SU-DHL-6 (cell line): ENCODE results near the gene SLC38A6.

Source experiments
- H2AFZ ChIP-seq: fragments of 200-600 bp; sonication (generic); 2 replicates; pipeline ENCODE4 v1.6.1; 2014; ENCODE audit warnings: low read depth, mild to moderate bottlenecking, moderate library complexity, mixed read lengths, antibody characterized with exemption, low read length; ENCODE audit not compliant: severe bottlenecking
- H3F3A ChIP-seq: fragments of 200-600 bp; shearing (Covaris generic); 2 replicates; pipeline ENCODE4 v1.6.0; 2016; ENCODE audit warnings: antibody characterized with exemption, mild to moderate bottlenecking; ENCODE audit not compliant: insufficient read depth
- H3K27ac ChIP-seq: fragments of 200-600 bp; sonication (generic); 2 replicates; pipeline ENCODE4 v1.5.1; 2016; ENCODE audit warnings: low read depth, mild to moderate bottlenecking, low read length, moderate library complexity, mixed read lengths
- H3K27me3 ChIP-seq: fragments of 200-600 bp; sonication (generic), shearing (Covaris generic); 2 replicates; pipeline ENCODE4 v1.6.0; 2014; ENCODE audit warnings: mild to moderate bottlenecking, low read length
- H3K36me3 ChIP-seq: fragments of 200-600 bp; sonication (generic); 2 replicates; pipeline ENCODE4 v1.6.1; 2014; ENCODE audit warnings: mild to moderate bottlenecking, low read length, mixed read lengths
- H3K4me2 ChIP-seq: fragments of 300-600, 200-600 bp; shearing (Covaris generic), sonication (generic); 2 replicates; pipeline ENCODE4 v1.6.0; 2014; ENCODE audit warnings: low read length, low read depth, mild to moderate bottlenecking; ENCODE audit not compliant: poor library complexity, severe bottlenecking
- H3K4me3 ChIP-seq: fragments of 200-600 bp; sonication (generic); 2 replicates; pipeline ENCODE4 v1.5.1; 2014; ENCODE audit warnings: antibody characterized with exemption, low read length, mild to moderate bottlenecking, mixed read lengths; ENCODE audit not compliant: insufficient read depth, poor library complexity, severe bottlenecking
- H3K79me2 ChIP-seq: fragments of 200-600 bp; sonication (generic); 2 replicates; pipeline ENCODE4 v1.6.1; 2014; ENCODE audit warnings: mild to moderate bottlenecking, low read length, moderate library complexity; ENCODE audit not compliant: insufficient read depth
- H3K9ac ChIP-seq: fragments of 200-600 bp; sonication (generic); 2 replicates; pipeline ENCODE4 v1.7.0; 2014; ENCODE audit warnings: mild to moderate bottlenecking, low read length
- H3K9me2 ChIP-seq: fragments of 200-600 bp; sonication (generic); replicated peaks from 2 replicates; pipeline ENCODE4 v1.6.1; 2014; ENCODE audit warnings: low read length; ENCODE audit not compliant: insufficient read depth
- H3K9me3 ChIP-seq: fragments of 200-600 bp; sonication (generic); 2 replicates; pipeline ENCODE4 v1.6.1; 2014; ENCODE audit warnings: low read length, mixed read lengths; ENCODE audit not compliant: insufficient read depth
- H4K20me1 ChIP-seq: fragments of 200-600 bp; sonication (generic); 2 replicates; pipeline ENCODE4 v1.6.1; 2014; ENCODE audit warnings: low read depth, mild to moderate bottlenecking, antibody characterized with exemption, low read length, moderate library complexity, mixed read lengths
- CTCF ChIP-seq: fragments of 200-600 bp; sonication (generic); IDR thresholded peaks from one replicate; pipeline ENCODE4 v1.5.1; 2017; ENCODE audit warnings: antibody characterized with exemption, mild to moderate bottlenecking, low read length, moderate library complexity; ENCODE audit not compliant: insufficient read depth, poor library complexity, severe bottlenecking
- EZH2phosphoT487 ChIP-seq: fragments of 200-600 bp; sonication (generic), shearing (Covaris generic); conservative IDR thresholded peaks from 2 replicates; pipeline ENCODE4 v1.6.1; 2018; ENCODE audit warnings: mild to moderate bottlenecking, antibody characterized with exemption, low read length, moderate library complexity, mixed read lengths

SLC38A6 gene

GRCh38 chr14:60986500-60986899 lies 5.5 kb downstream of the SLC38A6 start:
- TF ChIP-seq CTCF (no peak), EZH2phosphoT487 (no peak)
- Histone ChIP-seq H2AFZ (no peak overlapping the region), H3K27ac (no peak overlapping the region), H3K4me3 (no peak overlapping the region), H3K9me2 (no peaks in the 10 kb centered on the region), H3F3A (no peaks in the 10 kb centered on the region), H3K9me3 (no peaks in the 10 kb centered on the region), H3K79me2 (peaks cover 5% of the 10 kb centered on the region; the same call in 1 of the 2 replicates), H3K27me3 (no peaks in the 10 kb centered on the region), H4K20me1 (no peaks in the 10 kb centered on the region), H3K9ac (no peak overlapping the region), H3K36me3 (peaks cover 4% of the 10 kb centered on the region; the same call in 1 of the 2 replicates), H3K4me2 (peak overlapping the region; percentile 9)

- Histone ChIP-seq H4K20me1 (no peaks in the 10 kb centered on the region), H3K27ac (no peak overlapping the region), H3K27me3 (no peaks in the 10 kb centered on the region), H3K9me2 (no peaks in the 10 kb centered on the region), H3K36me3 (peaks cover 4% of the 10 kb centered on the region; the same call in 1 of the 2 replicates), H2AFZ (no peak overlapping the region), H3K9ac (no peak overlapping the region), H3K4me3 (no peak overlapping the region), H3F3A (no peaks in the 10 kb centered on the region), H3K79me2 (no peaks in the 10 kb centered on the region), H3K9me3 (no peaks in the 10 kb centered on the region), H3K4me2 (no peak overlapping the region)
- TF ChIP-seq CTCF (no peak), EZH2phosphoT487 (no peak)
Observed at GRCh38 chr14:60989599-60989998, 8.6 kb downstream of the SLC38A6 start.

DNA sequence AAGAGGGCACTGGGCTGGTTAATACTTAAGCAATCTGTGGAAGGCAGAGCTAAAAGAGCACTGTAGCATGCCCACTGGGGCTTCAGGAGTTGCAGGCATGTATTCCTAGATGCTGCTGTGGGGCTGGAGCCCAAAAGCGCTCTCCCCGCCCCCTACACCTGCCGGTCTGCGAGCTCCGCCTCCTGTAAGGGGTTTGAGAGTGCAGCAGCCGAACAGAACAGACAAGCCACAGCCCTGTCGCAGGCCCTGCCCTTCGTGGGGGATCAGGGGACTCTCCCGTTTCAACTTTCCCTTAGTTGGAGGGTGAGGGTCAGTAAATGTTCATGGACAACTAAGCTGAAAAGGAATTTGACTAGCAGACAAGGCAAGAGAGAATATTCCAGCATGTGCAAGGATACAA lies 17.6 kb downstream of the SLC38A6 start:
- Histone ChIP-seq H3K9me2 (no peaks in the 10 kb centered on the region), H3K9ac (no peak overlapping the region), H3K36me3 (no peaks in the 10 kb centered on the region), H2AFZ (no peak overlapping the region), H3K27me3 (no peaks in the 10 kb centered on the region), H3K79me2 (no peaks in the 10 kb centered on the region), H3K9me3 (no peaks in the 10 kb centered on the region), H4K20me1 (no peaks in the 10 kb centered on the region), H3K4me3 (no peak overlapping the region), H3K4me2 (no peak overlapping the region), H3F3A (no peaks in the 10 kb centered on the region), H3K27ac (no peak overlapping the region)
- TF ChIP-seq CTCF (no peak), EZH2phosphoT487 (no peak)

- no peak overlapping the region for H2AFZ ChIP-seq
- TF ChIP-seq EZH2phosphoT487 (no peak), CTCF (no peak)
- no peak overlapping the region for H3K27ac ChIP-seq
- no peaks in the 10 kb centered on the region for H3K27me3 ChIP-seq
- no peak overlapping the region for H3K4me2 ChIP-seq
- no peaks in the 10 kb centered on the region for H3K9me3 ChIP-seq
- H3K9ac ChIP-seq: no peak overlapping the region
- H4K20me1 ChIP-seq: no peaks in the 10 kb centered on the region
- H3K36me3 ChIP-seq: no peaks in the 10 kb centered on the region
- H3K9me2 ChIP-seq: no peaks in the 10 kb centered on the region
- no peaks in the 10 kb centered on the region for H3F3A ChIP-seq
- no peaks in the 10 kb centered on the region for H3K79me2 ChIP-seq
- no peak overlapping the region for H3K4me3 ChIP-seq
Observed at GRCh38 chr14:60999536-60999935, 18.5 kb downstream of the SLC38A6 start.
